Measurements from ENCODE around the gene RAD51B.

The RAD51B gene

GRCh38 chr14:68566075-68566474, 746.5 kb downstream of the RAD51B start:
- peak; percentile 60 to 82 for DNase-seq (ENCODE audit: low read depth in 1 of 2, low spot score in 1 of 2)
- no peak for TF ChIP-seq JUND (IDR thresholded peaks at IDR 0.05; ENCODE audit: low read depth)
- in situ Hi-C loops (cut with HindIII; ENCODE audit: low pct_unique_long_range_greater_than_20kb, low sequenced_read_pairs) = no loop called here

- TF ChIP-seq JUND (IDR thresholded peaks at IDR 0.05; ENCODE audit: low read depth) = no peak
- in situ Hi-C loops (cut with HindIII; ENCODE audit: low pct_unique_long_range_greater_than_20kb, low sequenced_read_pairs) = no loop called here
- DNase-seq (ENCODE audit: low read depth in 1 of 2, low spot score in 1 of 2) = no peak
Measured at GRCh38 chr14:68568907-68569897, 749.6 kb downstream of the RAD51B start.

- in situ Hi-C loops (cut with HindIII; ENCODE audit: low pct_unique_long_range_greater_than_20kb, low sequenced_read_pairs) = no loop called here
- DNase-seq (ENCODE audit: low read depth in 1 of 2, low spot score in 1 of 2) = peak; percentile 75 to 97
- TF ChIP-seq JUND (IDR thresholded peaks at IDR 0.05; ENCODE audit: low read depth) = no peak; the same call in 1 of the 2 replicates
Measured at GRCh38 chr14:68569970-68570409, 750.4 kb downstream of the RAD51B start.

GRCh38 chr14:68571114-68571591, 751.6 kb downstream of the RAD51B start:
- TF ChIP-seq JUND (IDR thresholded peaks at IDR 0.05; ENCODE audit: low read depth) = no peak
- in situ Hi-C loops (cut with HindIII; ENCODE audit: low pct_unique_long_range_greater_than_20kb, low sequenced_read_pairs) = no loop called here
- DNase-seq (ENCODE audit: low read depth in 1 of 2, low spot score in 1 of 2) = no peak

GRCh38 chr14:68571928-68572525, 752.4 kb downstream of the RAD51B start:
- TF ChIP-seq JUND (IDR thresholded peaks at IDR 0.05; ENCODE audit: low read depth) = no peak
- no peak for DNase-seq (ENCODE audit: low read depth in 1 of 2, low spot score in 1 of 2)
- in situ Hi-C loops (cut with HindIII; ENCODE audit: low pct_unique_long_range_greater_than_20kb, low sequenced_read_pairs) = no loop called here

GRCh38 chr14:68573126-68573525, 753.5 kb downstream of the RAD51B start:
- no peak for TF ChIP-seq JUND (IDR thresholded peaks at IDR 0.05; ENCODE audit: low read depth)
- in situ Hi-C loops (cut with HindIII; ENCODE audit: low pct_unique_long_range_greater_than_20kb, low sequenced_read_pairs) = no loop called here
- DNase-seq (ENCODE audit: low read depth in 1 of 2, low spot score in 1 of 2) = no peak

GRCh38 chr14:68573722-68574121, 754.1 kb downstream of the RAD51B start:
- in situ Hi-C loops (cut with HindIII; ENCODE audit: low pct_unique_long_range_greater_than_20kb, low sequenced_read_pairs) = no loop called here
- no peak for TF ChIP-seq JUND (IDR thresholded peaks at IDR 0.05; ENCODE audit: low read depth)
- no peak for DNase-seq (ENCODE audit: low read depth in 1 of 2, low spot score in 1 of 2)

- no peak for TF ChIP-seq JUND (IDR thresholded peaks at IDR 0.05; ENCODE audit: low read depth)
- no peak for DNase-seq (ENCODE audit: low read depth in 1 of 2, low spot score in 1 of 2)
- in situ Hi-C loops (cut with HindIII; ENCODE audit: low pct_unique_long_range_greater_than_20kb, low sequenced_read_pairs) = no loop called here
Measured at GRCh38 chr14:68574461-68574860, 754.9 kb downstream of the RAD51B start.

GRCh38 chr14:68574906-68575305, 755.3 kb downstream of the RAD51B start:
- peak in 1 of 2 experiments; percentile 40 for DNase-seq (ENCODE audit: low read depth in 1 of 2, low spot score in 1 of 2)
- in situ Hi-C loops (cut with HindIII; ENCODE audit: low pct_unique_long_range_greater_than_20kb, low sequenced_read_pairs) = no loop called here
- TF ChIP-seq JUND (IDR thresholded peaks at IDR 0.05; ENCODE audit: low read depth) = no peak

- DNase-seq (ENCODE audit: low read depth in 1 of 2, low spot score in 1 of 2) = no peak
- no peak for TF ChIP-seq JUND (IDR thresholded peaks at IDR 0.05; ENCODE audit: low read depth)
- in situ Hi-C loops (cut with HindIII; ENCODE audit: low pct_unique_long_range_greater_than_20kb, low sequenced_read_pairs) = no loop called here
Measured at GRCh38 chr14:68575426-68575825, 755.8 kb downstream of the RAD51B start.

- DNase-seq (ENCODE audit: low read depth in 1 of 2, low spot score in 1 of 2) = no peak
- no peak for TF ChIP-seq JUND (IDR thresholded peaks at IDR 0.05; ENCODE audit: low read depth)
- in situ Hi-C loops (cut with HindIII; ENCODE audit: low pct_unique_long_range_greater_than_20kb, low sequenced_read_pairs) = no loop called here
Measured at GRCh38 chr14:68576031-68576430, 756.5 kb downstream of the RAD51B start.

- peak in 1 of 2 experiments; percentile 47 for DNase-seq (ENCODE audit: low read depth in 1 of 2, low spot score in 1 of 2)
- no peak for TF ChIP-seq JUND (IDR thresholded peaks at IDR 0.05; ENCODE audit: low read depth)
- in situ Hi-C loops (cut with HindIII; ENCODE audit: low pct_unique_long_range_greater_than_20kb, low sequenced_read_pairs) = no loop called here
Measured at GRCh38 chr14:68576496-68577244, 757.1 kb downstream of the RAD51B start.

All from T47D (cell line).